Endothelial cell of umbilical vein (primary cell): ENCODE measurements around the gene VTI1A. TPM values are rescaled to one million over a fixed set of nuclear protein-coding genes. Genes with fewer than 3 reads are reported as not detected.

ENCODE experiments used
- Bru-seq: library from RNA; stranded (reverse); fragments of 400-500 nt; gene quantifications from one replicate; lab custom pipeline; 2021; lab: Mats Ljungman, UMichigan
- BruChase-seq, 2 experiments: library from RNA; stranded (reverse); fragments of 400-500 nt; gene quantifications; one replicate each; lab custom pipeline; 2021; lab: Mats Ljungman, UMichigan
- BruUV-seq: library from RNA; stranded (reverse); fragments of 400-500 nt; replicated peaks from 2 replicates; lab custom pipeline; 2021; lab: Mats Ljungman, UMichigan
- CTCF ChIA-PET: fragments of 300-600, 350-600 bp; sonication (Branson Sonifier 250); formaldehyde crosslinking; loops from one replicate; lab custom pipeline; 2021; ENCODE audit warnings: antibody characterized with exemption, inconsistent platforms; lab: Charles Lee
- POLR2A ChIA-PET: fragments of 300-600, 350-600 bp; sonication (Branson Sonifier 250); formaldehyde crosslinking; loops from one replicate; lab custom pipeline; 2021; ENCODE audit warnings: antibody characterized with exemption, inconsistent platforms; lab: Charles Lee
- DNase-seq: peaks from one replicate; pipeline ENCODE4 v3.0.0-alpha.2; 2011; ENCODE audit warnings: low read depth, low spot score
- FAIRE-seq: peaks from 2 replicates; lab custom pipeline; 2011; peaks lifted over from hg19 to GRCh38; lab: Jason Lieb, UNC
- H2AFZ ChIP-seq: 2 replicates; pipeline ENCODE4 v1.6.0; 2012; ENCODE audit warnings: low read depth, low read length, control low read depth, inconsistent platforms
- H3K27ac ChIP-seq: 2 replicates; pipeline ENCODE4 v1.5.1; 2011; ENCODE audit warnings: low read depth, mild to moderate bottlenecking, control low read depth, low read length, moderate library complexity; ENCODE audit not compliant: insufficient read depth
- H3K27me3 ChIP-seq, 2 experiments: 2 replicates each; pipeline versions ENCODE4 v1.6.0 to v1.6.1; 2011; ENCODE audit warnings: low read length in 2 of 2, mixed read lengths in 1 of 2; ENCODE audit not compliant: control insufficient read depth in 2 of 2, insufficient read depth in 2 of 2
- H3K36me3 ChIP-seq, 2 experiments: 2 replicates in 1 of 2; 3 replicates in 1 of 2; pipeline ENCODE4 v1.5.1; 2011; ENCODE audit warnings: low read length in 2 of 2, mild to moderate bottlenecking in 1 of 2, moderate library complexity in 1 of 2; ENCODE audit not compliant: control insufficient read depth in 2 of 2, insufficient read depth in 2 of 2; ENCODE audit errors: extremely low read depth in 1 of 2
- H3K4me1 ChIP-seq: 3 replicates; pipeline ENCODE4 v1.5.1; 2011; ENCODE audit warnings: mild to moderate bottlenecking, low read length; ENCODE audit not compliant: control insufficient read depth, insufficient read depth; ENCODE audit errors: extremely low read depth
- H3K4me2 ChIP-seq: 2 replicates; pipeline ENCODE4 v1.6.1; 2011; ENCODE audit warnings: low read length, control low read depth, mixed read lengths; ENCODE audit not compliant: insufficient read depth
- H3K4me3 ChIP-seq, 3 experiments: fragments of 200-600 bp in 1 of 3; sonication (generic), shearing (Covaris generic) in 1 of 3; replicated peaks in 1 of 3; 2 replicates each; pipeline ENCODE4 v1.5.1; 2011 to 2016; ENCODE audit warnings: control low read depth in 3 of 3, low read length in 3 of 3, mild to moderate bottlenecking in 2 of 3, inconsistent platforms in 1 of 3, low read depth in 1 of 3, moderate library complexity in 1 of 3; ENCODE audit not compliant: insufficient read depth in 1 of 3
- H3K79me2 ChIP-seq: 2 replicates; pipeline ENCODE4 v1.6.0; 2012; ENCODE audit warnings: low read length, inconsistent platforms; ENCODE audit not compliant: control insufficient read depth, insufficient read depth
- H3K9ac ChIP-seq: replicated peaks from 2 replicates; pipeline ENCODE3; 2011; ENCODE audit warnings: low read length, control low read depth; ENCODE audit not compliant: insufficient read depth; ENCODE audit errors: extremely low read depth
- H3K9me1 ChIP-seq: replicated peaks from 3 replicates; pipeline ENCODE4 v1.6.0; 2011; ENCODE audit warnings: mild to moderate bottlenecking, low read length; ENCODE audit not compliant: control insufficient read depth, insufficient read depth; ENCODE audit errors: extremely low read depth
- H3K9me3 ChIP-seq: replicated peaks from 2 replicates; pipeline ENCODE4 v1.5.1; 2012; ENCODE audit warnings: low read length, inconsistent platforms; ENCODE audit not compliant: control insufficient read depth, insufficient read depth
- H4K20me1 ChIP-seq: replicated peaks from 2 replicates; pipeline ENCODE3; 2011; ENCODE audit warnings: mild to moderate bottlenecking, low read length; ENCODE audit not compliant: control insufficient read depth, insufficient read depth; ENCODE audit errors: extremely low read depth
- GATA2 ChIP-seq: IDR thresholded peaks from 2 replicates; pipeline ENCODE4 v1.7.0; 2011; ENCODE audit warnings: low read depth, mild to moderate bottlenecking, moderate library complexity, mixed read lengths, low read length; ENCODE audit not compliant: insufficient read length, insufficient read depth
- JUN ChIP-seq: IDR thresholded peaks from 2 replicates; pipeline ENCODE4 v1.6.1; 2011; ENCODE audit warnings: borderline replicate concordance, low read depth; ENCODE audit not compliant: insufficient read length, insufficient read depth
- POLR2A ChIP-seq: IDR thresholded peaks from 2 replicates; pipeline ENCODE4 v1.6.1; 2012; ENCODE audit warnings: low read depth, mild to moderate bottlenecking, control low read depth, low read length
- POLR2AphosphoS5 ChIP-seq: IDR thresholded peaks from 2 replicates; pipeline ENCODE4 v1.6.1; 2012; ENCODE audit warnings: low read depth, mild to moderate bottlenecking, control low read depth, low read length, moderate library complexity; ENCODE audit not compliant: insufficient read depth
- dilution Hi-C: fragments of 300-500 bp; cut with MboI; formaldehyde crosslinking; loops from one replicate; pipeline ENCODE4 v1.15.0; 2019; ENCODE audit warnings: low sequenced_read_pairs; ENCODE audit not compliant: extremely low pct_ligation_motif_present
- intact Hi-C: fragments of 100-400 bp; cut with micrococcal nuclease; formaldehyde crosslinking; loops from one replicate; pipeline ENCODE4 v1.10.0; 2022
- long read RNA-seq: library from polyadenylated mRNA; stranded (forward); transcript quantifications from one replicate; pipeline ENCODE4 v2.0.0, GENCODE V29; 2021
- polyA minus RNA-seq, 3 experiments: library from RNA; depleted of rRNA, polyadenylated mRNA; stranded (reverse); fragments of >200 nt; gene quantifications; 1 replicate in 1 of 3; 2 replicates in 2 of 3; pipeline ENCODE4 v1.2.3, GENCODE V29; 2011
- polyA plus RNA-seq, 4 experiments: library from polyadenylated mRNA; depleted of rRNA in 3 of 4; stranded (reverse) in 3 of 4; unstranded in 1 of 4; fragments of >200 nt; gene quantifications; 2 replicates each; pipeline versions ENCODE4 v1.2.1 to v1.2.3, GENCODE V29; 2011 to 2012; ENCODE audit warnings: missing spikeins in 1 of 4
- total RNA-seq: library from RNA; stranded (reverse); gene quantifications from 2 replicates; pipeline ENCODE4 v1.2.3, GENCODE V29; 2021
- TF ChIP-seq, protein P1 (sequence below), 2 donors: IDR thresholded peaks; 1 replicate in 1 of 2; 2 replicates in 1 of 2; pipeline ENCODE4 v1.5.1; 2011; ENCODE audit warnings: low read length in 2 of 2, mild to moderate bottlenecking in 2 of 2, moderate library complexity in 2 of 2, control low read depth in 1 of 2, inconsistent platforms in 1 of 2, low read depth in 1 of 2; ENCODE audit not compliant: insufficient read depth in 1 of 2; ENCODE audit errors: extremely low read depth in 1 of 2

VTI1A gene
- total RNA-seq (35.6 and 36.8 TPM in 2 replicates), polyA plus RNA-seq (7.4 and 10.8 TPM in 2 replicates), polyA minus RNA-seq (19.9 and 25.3 TPM in 2 replicates), Bru-seq, nascent RNA (percentile 79 among the genes with signal in this experiment), BruChase-seq, experiment 1, labeled RNA remaining after a 6-hour chase (percentile 74 among the genes with signal in this experiment), BruChase-seq, experiment 2, labeled RNA remaining after a 2-hour chase (percentile 85 among the genes with signal in this experiment)
- 8.7 and 9.5 TPM in 2 replicates for polyA plus RNA-seq (2011; cell fraction: cytosol; rRNA removed)
- 35.1 and 48.5 TPM in 2 replicates for polyA plus RNA-seq (2011; cell fraction: nucleus; rRNA removed)
- 17.0 and 19.3 TPM in 2 replicates for polyA plus RNA-seq (2012)
- 8.9 TPM for polyA minus RNA-seq (2011; cell fraction: cytosol; rRNA and poly(A)+ RNA removed)
- 70.4 and 84.4 TPM in 2 replicates for polyA minus RNA-seq (2011; cell fraction: nucleus; rRNA and poly(A)+ RNA removed)
- long read RNA-seq, full-length matches to known transcripts = 14 of 26 reads
- long read RNA-seq, partial matches to known transcripts = 2 of 26 reads
- long read RNA-seq, other reads (novel, unspliced or antisense) = 10 of 26 reads

DNA sequence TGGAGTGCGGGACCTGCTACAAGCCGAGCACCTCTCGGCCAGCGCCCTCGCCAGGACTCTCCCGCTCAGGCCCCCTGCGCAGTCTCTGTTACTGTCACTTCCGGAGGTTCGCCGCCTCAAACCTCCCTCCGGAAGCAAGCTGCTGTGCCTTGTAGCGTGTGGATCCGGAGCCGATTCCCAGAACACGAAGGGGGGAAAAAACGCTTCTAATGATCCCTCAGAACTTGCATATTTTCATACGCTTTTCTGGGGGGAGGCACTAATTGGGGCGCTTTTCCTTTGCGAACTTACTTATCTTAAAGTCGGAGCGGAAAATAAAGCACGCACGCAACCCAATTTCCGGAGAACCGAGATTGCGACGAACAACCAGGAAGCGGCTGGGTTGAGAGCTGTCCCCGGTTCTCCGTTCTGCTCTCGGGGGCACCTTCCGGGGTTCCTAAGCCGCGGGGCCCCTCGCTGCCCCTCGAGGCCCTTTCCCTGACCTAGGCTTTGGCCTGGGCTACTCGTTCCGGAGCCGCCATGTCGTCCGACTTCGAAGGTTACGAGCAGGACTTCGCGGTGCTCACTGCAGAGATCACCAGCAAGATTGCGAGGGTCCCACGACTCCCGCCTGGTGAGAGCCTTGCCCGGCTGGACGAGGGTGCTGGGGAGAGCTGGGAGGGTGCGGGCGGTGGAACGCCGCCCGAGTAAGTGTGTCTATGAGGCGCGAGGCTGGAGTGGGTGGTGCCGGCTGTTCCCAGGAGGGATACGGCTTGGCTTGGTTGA lies at the start of gene VTI1A, which contains the start of gene ZDHHC6:
VTI1A (plus strand) TSS at position 361 of the 765 bp plus-strand sequence; CDS start at position 520, 159 bp downstream.
ZDHHC6 (minus strand) TSS at position 60 of the 765 bp plus-strand sequence. CDS start 1,478 bp downstream, outside the sequence.
- CTCF ChIA-PET = interaction anchor here (0.8 to 2.1 kb wide), 4 partner anchors 12 to 938 kb away, joined by 3 to 19 read pairs (median 10); no protein-coding TSS in a partner anchor
- Histone ChIP-seq H3K4me2 (peak within 1 kb of the TSS; percentile 83), H4K20me1 (no peaks in the 10 kb centered on the region), H3K79me2 (peaks cover 53% of the 10 kb centered on the region), H3K9me1 (no peaks in the 10 kb centered on the region), H3K9ac (peak within 1 kb of the TSS; percentile 92), H3K9me3 (no peaks in the 10 kb centered on the region), H3K27ac (peak within 1 kb of the TSS; percentile 94), H3K4me1 (peaks cover 18% of the 10 kb centered on the region), H3K4me3 (peak within 1 kb of the TSS; percentile 89 to 98 (median 96)), H3K27me3 (no peaks in the 10 kb centered on the region), H3K36me3 (peaks cover 0 to 6% of the 10 kb centered on the region in 2 experiments), H2AFZ (peak within 1 kb of the TSS; percentile 95)
- dilution Hi-C loops = no loop called here
- BruUV-seq = no TSS peak
- intact Hi-C loops = loop anchor here (1.0 to 10.0 kb wide), 4 partner anchors 58 to 938 kb away; no protein-coding TSS in a partner anchor
- FAIRE-seq (no peak), DNase-seq (peak; percentile 79)
- POLR2A ChIA-PET = no interaction called here
- TF ChIP-seq GATA2 = no peak
- TF ChIP-seq, protein P1, sequence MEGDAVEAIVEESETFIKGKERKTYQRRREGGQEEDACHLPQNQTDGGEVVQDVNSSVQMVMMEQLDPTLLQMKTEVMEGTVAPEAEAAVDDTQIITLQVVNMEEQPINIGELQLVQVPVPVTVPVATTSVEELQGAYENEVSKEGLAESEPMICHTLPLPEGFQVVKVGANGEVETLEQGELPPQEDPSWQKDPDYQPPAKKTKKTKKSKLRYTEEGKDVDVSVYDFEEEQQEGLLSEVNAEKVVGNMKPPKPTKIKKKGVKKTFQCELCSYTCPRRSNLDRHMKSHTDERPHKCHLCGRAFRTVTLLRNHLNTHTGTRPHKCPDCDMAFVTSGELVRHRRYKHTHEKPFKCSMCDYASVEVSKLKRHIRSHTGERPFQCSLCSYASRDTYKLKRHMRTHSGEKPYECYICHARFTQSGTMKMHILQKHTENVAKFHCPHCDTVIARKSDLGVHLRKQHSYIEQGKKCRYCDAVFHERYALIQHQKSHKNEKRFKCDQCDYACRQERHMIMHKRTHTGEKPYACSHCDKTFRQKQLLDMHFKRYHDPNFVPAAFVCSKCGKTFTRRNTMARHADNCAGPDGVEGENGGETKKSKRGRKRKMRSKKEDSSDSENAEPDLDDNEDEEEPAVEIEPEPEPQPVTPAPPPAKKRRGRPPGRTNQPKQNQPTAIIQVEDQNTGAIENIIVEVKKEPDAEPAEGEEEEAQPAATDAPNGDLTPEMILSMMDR (IDR thresholded peaks at IDR 0.05; ENCODE audit: extremely low read depth in 1 of 2, insufficient read depth in 1 of 2, low read depth in 1 of 2, low read length in 2 of 2) = peak in 1 of 2 donors; percentile 36
- TF ChIP-seq POLR2A = peak; percentile 91
- TF ChIP-seq POLR2AphosphoS5 = peak; percentile 75
- TF ChIP-seq JUN = no peak
